ENCODE results near the gene EYS.

Gene EYS

GRCh38 chr6:64299176-64299575 lies 1407.8 kb downstream of the EYS start:
- no peak for TF ChIP-seq ZFX (IDR thresholded peaks at IDR 0.05)
- TF ChIP-seq CTCF (conservative IDR thresholded peaks at IDR 0.05) = no peak
- no peak overlapping the region for H3K27ac ChIP-seq

DNA sequence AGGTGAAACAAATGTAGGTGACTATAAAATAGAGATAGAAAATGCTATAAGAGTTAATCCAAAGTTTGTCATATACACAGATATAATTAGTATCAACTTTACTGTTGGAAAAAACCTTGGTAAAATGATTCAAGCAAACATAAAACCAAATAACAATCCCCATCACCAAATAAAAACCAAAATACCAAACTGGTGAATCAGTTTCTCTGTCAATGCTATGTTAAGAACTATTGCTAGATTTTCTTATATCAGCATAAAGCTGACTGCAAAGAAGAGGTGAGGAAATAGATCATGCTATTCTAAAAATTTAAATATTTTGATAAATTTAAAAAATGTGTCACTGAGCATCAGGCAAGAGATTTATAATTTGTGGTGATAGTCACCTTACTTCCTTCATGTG lies 1413.0 kb downstream of the EYS start:
- TF ChIP-seq ZFX (IDR thresholded peaks at IDR 0.05) (no peak), CTCF (conservative IDR thresholded peaks at IDR 0.05) (no peak)
- H3K27ac ChIP-seq = no peak overlapping the region

- TF ChIP-seq ZFX (IDR thresholded peaks at IDR 0.05) (no peak), CTCF (conservative IDR thresholded peaks at IDR 0.05) (no peak)
- no peak overlapping the region for H3K27ac ChIP-seq
Observed at GRCh38 chr6:64293298-64293697, 1413.7 kb downstream of the EYS start.

GRCh38 chr6:64290867-64291266 lies 1416.2 kb downstream of the EYS start:
- no peak for TF ChIP-seq CTCF (conservative IDR thresholded peaks at IDR 0.05)
- TF ChIP-seq ZFX (IDR thresholded peaks at IDR 0.05) = no peak
- no peak overlapping the region for H3K27ac ChIP-seq

DNA sequence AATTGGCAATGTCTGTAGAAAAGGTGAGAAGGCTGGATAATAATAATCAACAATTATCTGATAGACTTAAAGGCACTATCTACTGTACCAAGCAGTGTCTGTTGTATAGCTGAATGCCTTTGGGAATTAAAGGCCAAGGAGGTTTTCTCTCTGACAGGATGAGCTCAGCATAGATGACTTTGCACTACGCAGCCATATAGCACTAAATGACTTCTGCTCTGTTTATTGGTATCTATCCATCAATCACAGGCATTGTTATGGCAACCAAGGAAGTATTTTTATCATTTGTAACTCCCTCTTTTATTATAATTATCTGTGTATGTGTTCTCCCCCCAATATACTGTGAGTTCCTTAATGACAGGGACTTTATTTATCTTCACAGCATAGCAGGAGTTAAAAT lies 1417.1 kb downstream of the EYS start:
- H3K27ac ChIP-seq = no peak overlapping the region
- TF ChIP-seq CTCF (conservative IDR thresholded peaks at IDR 0.05) (no peak), ZFX (IDR thresholded peaks at IDR 0.05) (no peak)

- TF ChIP-seq ZFX (IDR thresholded peaks at IDR 0.05) (no peak), CTCF (conservative IDR thresholded peaks at IDR 0.05) (no peak)
- no peak overlapping the region for H3K27ac ChIP-seq
Observed at GRCh38 chr6:64288351-64288750, 1418.7 kb downstream of the EYS start.

DNA sequence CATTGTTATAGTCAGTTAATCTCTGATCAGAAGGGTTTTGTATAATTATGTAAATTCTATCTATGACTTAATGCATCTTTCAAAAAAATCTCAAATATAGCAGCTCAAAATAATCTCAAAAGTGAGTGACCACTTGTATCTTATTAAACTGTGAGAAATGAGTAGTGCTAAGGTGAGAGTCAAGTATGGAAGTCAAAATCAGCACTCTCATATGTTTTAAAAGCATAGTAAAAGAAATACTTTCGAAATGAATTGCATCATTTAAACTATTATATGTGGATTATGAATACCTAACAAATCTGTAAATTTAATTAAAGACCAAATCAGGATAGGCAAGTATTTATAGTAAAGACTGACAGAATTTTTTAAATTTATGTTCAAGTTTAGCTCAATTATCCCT lies 1425.9 kb downstream of the EYS start:
- TF ChIP-seq CTCF (conservative IDR thresholded peaks at IDR 0.05) (no peak), ZFX (IDR thresholded peaks at IDR 0.05) (no peak)
- no peak overlapping the region for H3K27ac ChIP-seq

All from C4-2B (cell line).